ES-I3 (cell line): ENCODE data around the gene OST4.

Experiments
- H3K36me3 ChIP-seq: 2 replicates; pipeline ENCODE4 v1.6.1; 2013; ENCODE audit warnings: mild to moderate bottlenecking, low read length, control low read depth, moderate library complexity; ENCODE audit not compliant: insufficient read depth
- H3K4me1 ChIP-seq: 2 replicates; pipeline ENCODE4 v1.6.1; 2013; ENCODE audit warnings: mild to moderate bottlenecking, control low read depth, low read length; ENCODE audit not compliant: insufficient read depth
- H3K9ac ChIP-seq: 2 replicates; pipeline ENCODE4 v1.6.1; 2013; ENCODE audit warnings: low read depth, mild to moderate bottlenecking, low read length, moderate library complexity
- H3K9me3 ChIP-seq: 2 replicates; pipeline ENCODE4 v1.6.1; 2013; ENCODE audit warnings: mild to moderate bottlenecking, low read length, moderate library complexity; ENCODE audit not compliant: control insufficient read depth, insufficient read depth

OST4 gene

GRCh38 chr2:27060323-27060722, 11.1 kb downstream of the OST4 start:
- no peaks in the 10 kb centered on the region for H3K4me1 ChIP-seq
- H3K36me3 ChIP-seq: peaks cover 8% of the 10 kb centered on the region
- no peak overlapping the region for H3K9ac ChIP-seq
- no peaks in the 10 kb centered on the region for H3K9me3 ChIP-seq

- Histone ChIP-seq H3K9ac (no peak overlapping the region), H3K36me3 (peaks cover 11% of the 10 kb centered on the region), H3K4me1 (no peaks in the 10 kb centered on the region), H3K9me3 (no peaks in the 10 kb centered on the region)
These were observed 12.2 kb downstream of the OST4 start for GRCh38 chr2:27059141-27059820.

- Histone ChIP-seq H3K9ac (no peak overlapping the region), H3K36me3 (peaks cover 11% of the 10 kb centered on the region), H3K9me3 (no peaks in the 10 kb centered on the region), H3K4me1 (no peaks in the 10 kb centered on the region)
These were observed 13.2 kb downstream of the OST4 start for GRCh38 chr2:27058210-27058609.

- no peaks in the 10 kb centered on the region for H3K9me3 ChIP-seq
- peaks cover 11% of the 10 kb centered on the region for H3K36me3 ChIP-seq
- no peak overlapping the region for H3K9ac ChIP-seq
- no peaks in the 10 kb centered on the region for H3K4me1 ChIP-seq
These were observed 14.3 kb downstream of the OST4 start for GRCh38 chr2:27057184-27057583.

GRCh38 chr2:27054721-27055120, 16.7 kb downstream of the OST4 start:
- Histone ChIP-seq H3K36me3 (peaks cover 6% of the 10 kb centered on the region), H3K4me1 (no peaks in the 10 kb centered on the region), H3K9me3 (no peaks in the 10 kb centered on the region)

GRCh38 chr2:27053776-27054175, 17.7 kb downstream of the OST4 start:
- no peaks in the 10 kb centered on the region for H3K4me1 ChIP-seq
- no peaks in the 10 kb centered on the region for H3K9me3 ChIP-seq
- H3K36me3 ChIP-seq: peaks cover 6% of the 10 kb centered on the region
- no peak overlapping the region for H3K9ac ChIP-seq

More at GRCh38 chr2:27054721-27055120, 16.7 kb downstream of the OST4 start:
- H3K9ac ChIP-seq: no peak overlapping the region

- Histone ChIP-seq H3K36me3 (peaks cover 6% of the 10 kb centered on the region), H3K9ac (no peak overlapping the region), H3K4me1 (no peaks in the 10 kb centered on the region), H3K9me3 (no peaks in the 10 kb centered on the region)
These were observed 18.1 kb downstream of the OST4 start for GRCh38 chr2:27053321-27053720.

GRCh38 chr2:27051902-27052645, 19.4 kb downstream of the OST4 start:
- Histone ChIP-seq H3K9me3 (no peaks in the 10 kb centered on the region), H3K4me1 (no peaks in the 10 kb centered on the region), H3K9ac (peak overlapping the region; percentile 93), H3K36me3 (peaks cover 6% of the 10 kb centered on the region)

GRCh38 chr2:27050996-27051901, 20.2 kb downstream of the OST4 start, which contains the start of gene AGBL5:
AGBL5 (plus strand) TSS chr2:27051668; CDS start chr2:27052959, 1,291 bp downstream.
- H3K9me3 ChIP-seq: no peaks in the 10 kb centered on the region
- H3K9ac ChIP-seq: peak within 1 kb of the TSS; percentile 93
- H3K36me3 ChIP-seq: peaks cover 6% of the 10 kb centered on the region
- H3K4me1 ChIP-seq: no peaks in the 10 kb centered on the region

- H3K4me1 ChIP-seq: no peaks in the 10 kb centered on the region
- peak overlapping the region; percentile 93 for H3K9ac ChIP-seq
- H3K36me3 ChIP-seq: peaks cover 4% of the 10 kb centered on the region
- no peaks in the 10 kb centered on the region for H3K9me3 ChIP-seq
These were observed 21.0 kb downstream of the OST4 start for GRCh38 chr2:27050281-27050995.

- Histone ChIP-seq H3K36me3 (no peaks in the 10 kb centered on the region), H3K4me1 (no peaks in the 10 kb centered on the region), H3K9ac (peak overlapping the region; percentile 93), H3K9me3 (no peaks in the 10 kb centered on the region)
These were observed 21.8 kb downstream of the OST4 start for GRCh38 chr2:27049422-27050280.

GRCh38 chr2:27042985-27043634, 28.3 kb downstream of the OST4 start:
- Histone ChIP-seq H3K9ac (no peak overlapping the region), H3K36me3 (peaks cover 6% of the 10 kb centered on the region; the same call in 1 of the 2 replicates), H3K9me3 (no peaks in the 10 kb centered on the region), H3K4me1 (no peaks in the 10 kb centered on the region)
